Measurements from ENCODE around the gene ACOD1.

The ACOD1 gene

GRCh38 chr13:76992548-76993001, 44.3 kb downstream of the ACOD1 start:
- Histone ChIP-seq H3K4me3 (ENCODE audit: low read length) (peak overlapping the region; percentile 84), H3K9me3 (ENCODE audit: insufficient read depth, low read length) (no peaks in the 10 kb centered on the region), H3K79me2 (ENCODE audit: low read length) (peaks cover 21% of the 10 kb centered on the region), H3K4me1 (ENCODE audit: low read length) (peaks cover 12% of the 10 kb centered on the region), H3K4me2 (ENCODE audit: low read length) (peak overlapping the region; percentile 76), H4K20me1 (ENCODE audit: insufficient read depth, low read length) (no peaks in the 10 kb centered on the region), H3K36me3 (replicated peaks; ENCODE audit: low read depth, low read length) (peaks cover 20% of the 10 kb centered on the region), H2AFZ (ENCODE audit: low read depth, low read length) (peak overlapping the region; percentile 90), H3K27me3 (ENCODE audit: low read depth, low read length) (no peaks in the 10 kb centered on the region), H3K27ac (ENCODE audit: low read length) (peak overlapping the region; percentile 68), H3K9ac (ENCODE audit: low read length) (peak overlapping the region; percentile 93)
- TF ChIP-seq CTCF (IDR thresholded peaks at IDR 0.05; ENCODE audit: low read depth, low read length) = no peak
- TF ChIP-seq EZH2phosphoT487 (IDR thresholded peaks at IDR 0.05; ENCODE audit: low read depth) = no peak

DNA sequence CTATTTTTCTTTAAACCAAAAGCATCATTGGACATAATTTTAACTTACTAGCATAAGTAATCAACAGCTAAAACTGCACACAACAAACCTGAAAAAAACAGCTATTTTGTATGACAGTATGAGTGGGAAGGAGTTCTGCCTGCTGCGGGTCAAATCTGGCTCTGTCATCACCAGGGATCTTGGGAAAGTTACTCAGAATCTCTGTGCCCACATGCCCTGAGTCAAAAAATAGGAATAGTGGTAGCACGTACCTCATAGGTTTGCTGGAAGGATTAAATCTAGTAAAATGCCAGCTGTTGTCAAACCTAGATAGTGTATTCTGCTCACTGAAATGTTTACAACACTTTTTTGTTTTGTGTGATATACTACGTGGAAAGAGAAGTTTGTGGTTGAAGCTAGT, 44.7 kb downstream of the ACOD1 start:
- no peak for TF ChIP-seq CTCF (IDR thresholded peaks at IDR 0.05; ENCODE audit: low read depth, low read length)
- 0 out of 2 replicates have a peak overlapping the region, but pooled peaks have one; percentile 90 for H2AFZ ChIP-seq (ENCODE audit: low read depth, low read length)

DNA sequence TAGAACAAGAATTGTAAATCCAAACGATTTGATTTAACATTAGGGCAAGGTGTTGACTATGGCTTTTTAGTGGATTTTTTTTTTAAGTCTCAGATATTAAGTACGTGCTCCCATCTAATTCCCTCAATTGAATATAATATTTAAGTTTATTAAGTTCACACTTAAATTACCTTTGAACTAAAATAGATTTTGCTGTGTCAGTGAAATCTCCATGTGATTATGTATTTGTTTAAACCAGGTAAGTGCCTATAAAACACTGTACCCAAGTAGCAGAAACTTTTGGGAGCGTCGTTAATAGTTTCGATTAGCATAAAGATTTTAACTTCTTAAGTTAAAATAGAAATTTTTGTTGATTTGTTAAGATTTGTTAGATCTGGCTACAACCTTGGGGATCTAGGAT, 45.2 kb downstream of the ACOD1 start:
- TF ChIP-seq EZH2phosphoT487 (IDR thresholded peaks at IDR 0.05; ENCODE audit: low read depth) = no peak
- TF ChIP-seq CTCF (IDR thresholded peaks at IDR 0.05; ENCODE audit: low read depth, low read length) = no peak
- no peaks in the 10 kb centered on the region for H3K9me3 ChIP-seq (ENCODE audit: insufficient read depth, low read length)
- H3K4me2 ChIP-seq (ENCODE audit: low read length) = peak overlapping the region; percentile 76
- no peaks in the 10 kb centered on the region for H3K27me3 ChIP-seq (ENCODE audit: low read depth, low read length)
- peaks cover 12% of the 10 kb centered on the region for H3K4me1 ChIP-seq (ENCODE audit: low read length)
- H3K9ac ChIP-seq (ENCODE audit: low read length) = no peak overlapping the region
- peaks cover 27% of the 10 kb centered on the region for H3K36me3 ChIP-seq (replicated peaks; ENCODE audit: low read depth, low read length)
- H2AFZ ChIP-seq (ENCODE audit: low read depth, low read length) = no peak overlapping the region
- H3K79me2 ChIP-seq (ENCODE audit: low read length) = peaks cover 21% of the 10 kb centered on the region
- no peaks in the 10 kb centered on the region for H4K20me1 ChIP-seq (ENCODE audit: insufficient read depth, low read length)
- no peak overlapping the region for H3K27ac ChIP-seq (ENCODE audit: low read length)
- peak overlapping the region; percentile 84; the same call in 1 of the 2 replicates for H3K4me3 ChIP-seq (ENCODE audit: low read length)

More for the DNA sequence above, 44.7 kb downstream of the ACOD1 start:
- peak overlapping the region; percentile 76 for H3K4me2 ChIP-seq (ENCODE audit: low read length)
- peak overlapping the region; percentile 84 for H3K4me3 ChIP-seq (ENCODE audit: low read length)
- peaks cover 21% of the 10 kb centered on the region for H3K79me2 ChIP-seq (ENCODE audit: low read length)
- peak overlapping the region; percentile 93 for H3K9ac ChIP-seq (ENCODE audit: low read length)
- no peaks in the 10 kb centered on the region for H3K9me3 ChIP-seq (ENCODE audit: insufficient read depth, low read length)
- no peaks in the 10 kb centered on the region for H4K20me1 ChIP-seq (ENCODE audit: insufficient read depth, low read length)
- H3K27ac ChIP-seq (ENCODE audit: low read length) = no peak overlapping the region
- H3K36me3 ChIP-seq (replicated peaks; ENCODE audit: low read depth, low read length) = peaks cover 22% of the 10 kb centered on the region
- peaks cover 12% of the 10 kb centered on the region for H3K4me1 ChIP-seq (ENCODE audit: low read length)
- no peaks in the 10 kb centered on the region for H3K27me3 ChIP-seq (ENCODE audit: low read depth, low read length)

GRCh38 chr13:76994281-76994680, 46.0 kb downstream of the ACOD1 start:
- H3K36me3 ChIP-seq (replicated peaks; ENCODE audit: low read depth, low read length) = peaks cover 34% of the 10 kb centered on the region
- H2AFZ ChIP-seq (ENCODE audit: low read depth, low read length) = no peak overlapping the region
- H3K27ac ChIP-seq (ENCODE audit: low read length) = no peak overlapping the region
- peaks cover 12% of the 10 kb centered on the region for H3K4me1 ChIP-seq (ENCODE audit: low read length)
- TF ChIP-seq EZH2phosphoT487 (IDR thresholded peaks at IDR 0.05; ENCODE audit: low read depth) (no peak), CTCF (IDR thresholded peaks at IDR 0.05; ENCODE audit: low read depth, low read length) (no peak)
- peaks cover 21% of the 10 kb centered on the region for H3K79me2 ChIP-seq (ENCODE audit: low read length)
- H3K4me3 ChIP-seq (ENCODE audit: low read length) = no peak overlapping the region
- no peak overlapping the region for H3K9ac ChIP-seq (ENCODE audit: low read length)
- no peaks in the 10 kb centered on the region for H4K20me1 ChIP-seq (ENCODE audit: insufficient read depth, low read length)
- H3K9me3 ChIP-seq (ENCODE audit: insufficient read depth, low read length) = no peaks in the 10 kb centered on the region
- no peak overlapping the region for H3K4me2 ChIP-seq (ENCODE audit: low read length)
- no peaks in the 10 kb centered on the region for H3K27me3 ChIP-seq (ENCODE audit: low read depth, low read length)
